Cardiac muscle cell (in vitro differentiated cells and primary cell): ENCODE measurements around the gene XPOT. TPM values are rescaled to one million over a fixed set of nuclear protein-coding genes. Genes with fewer than 3 reads are reported as not detected.
A peak's percentile ranks its signal among the peaks of the same experiment; 100 is the strongest.

Experiments used
- DNase-seq, 2 donors: peaks; one replicate each; pipeline versions ENCODE4 v3.0.0 to v3.0.0-alpha.2; 2010 to 2017; ENCODE audit warnings: low read depth in 1 of 2, low spot score in 1 of 2
- H3K27ac ChIP-seq: fragments of 200-600 bp; sonication (generic); 2 replicates; pipeline ENCODE4 v1.5.1; 2016
- H3K27me3 ChIP-seq: fragments of 200-600 bp; sonication (generic); 2 replicates; pipeline ENCODE4 v1.6.0; 2016; ENCODE audit warnings: control low read depth
- H3K36me3 ChIP-seq: fragments of 200-600 bp; sonication (generic); 2 replicates; pipeline ENCODE4 v1.5.1; 2016; ENCODE audit warnings: control low read depth
- H3K4me1 ChIP-seq: fragments of 200-600 bp; sonication (generic); 2 replicates; pipeline ENCODE4 v1.8.1; 2017; ENCODE audit warnings: low read depth, mild to moderate bottlenecking, mixed run types
- H3K4me3 ChIP-seq: fragments of 200-600 bp; sonication (generic); 2 replicates; pipeline ENCODE4 v1.5.1; 2016; ENCODE audit warnings: mild to moderate bottlenecking
- H3K9me3 ChIP-seq: fragments of 200-600 bp; sonication (generic); 2 replicates; pipeline ENCODE4 v1.5.1; 2017; ENCODE audit warnings: low read depth, mild to moderate bottlenecking, control low read depth
- polyA plus RNA-seq: library from polyadenylated mRNA; unstranded; fragments of >200 nt; fragmentation: Nextera tagmentation; extraction: Ambion mirVana; gene quantifications from 2 replicates; pipeline ENCODE4 v1.2.1, GENCODE V29; 2016
- total RNA-seq: library from RNA; depleted of rRNA; stranded (reverse); fragments of >200 nt; gene quantifications from 2 replicates; pipeline ENCODE4 v1.2.3, GENCODE V29; 2016
- TF ChIP-seq, protein P1 (sequence below): IDR thresholded peaks from 2 replicates; pipeline ENCODE4 v1.5.1; 2012; ENCODE audit warnings: low read depth, mild to moderate bottlenecking, low read length

Gene XPOT
- total and polyA plus RNA-seq, 2 experiments from 2014 or later, result 27.6 to 33.9 TPM

- H3K27ac ChIP-seq, result no peak overlapping the region
- no peaks in the 10 kb centered on the region for H3K4me1 ChIP-seq
- H3K4me3 ChIP-seq, result no peak overlapping the region
- TF ChIP-seq, protein P1, sequence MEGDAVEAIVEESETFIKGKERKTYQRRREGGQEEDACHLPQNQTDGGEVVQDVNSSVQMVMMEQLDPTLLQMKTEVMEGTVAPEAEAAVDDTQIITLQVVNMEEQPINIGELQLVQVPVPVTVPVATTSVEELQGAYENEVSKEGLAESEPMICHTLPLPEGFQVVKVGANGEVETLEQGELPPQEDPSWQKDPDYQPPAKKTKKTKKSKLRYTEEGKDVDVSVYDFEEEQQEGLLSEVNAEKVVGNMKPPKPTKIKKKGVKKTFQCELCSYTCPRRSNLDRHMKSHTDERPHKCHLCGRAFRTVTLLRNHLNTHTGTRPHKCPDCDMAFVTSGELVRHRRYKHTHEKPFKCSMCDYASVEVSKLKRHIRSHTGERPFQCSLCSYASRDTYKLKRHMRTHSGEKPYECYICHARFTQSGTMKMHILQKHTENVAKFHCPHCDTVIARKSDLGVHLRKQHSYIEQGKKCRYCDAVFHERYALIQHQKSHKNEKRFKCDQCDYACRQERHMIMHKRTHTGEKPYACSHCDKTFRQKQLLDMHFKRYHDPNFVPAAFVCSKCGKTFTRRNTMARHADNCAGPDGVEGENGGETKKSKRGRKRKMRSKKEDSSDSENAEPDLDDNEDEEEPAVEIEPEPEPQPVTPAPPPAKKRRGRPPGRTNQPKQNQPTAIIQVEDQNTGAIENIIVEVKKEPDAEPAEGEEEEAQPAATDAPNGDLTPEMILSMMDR, result no peak
- peaks cover 5% of the 10 kb centered on the region for H3K27me3 ChIP-seq
- no peak for DNase-seq
- no peaks in the 10 kb centered on the region for H3K9me3 ChIP-seq
- H3K36me3 ChIP-seq, result no peaks in the 10 kb centered on the region
These were observed 19.2 kb upstream of the XPOT start for GRCh38 chr12:64385019-64385418.

GRCh38 chr12:64385468-64385867, 18.7 kb upstream of the XPOT start:
- Histone ChIP-seq H3K9me3 (no peaks in the 10 kb centered on the region), H3K27ac (no peak overlapping the region), H3K27me3 (peaks cover 9% of the 10 kb centered on the region), H3K36me3 (no peaks in the 10 kb centered on the region), H3K4me1 (no peaks in the 10 kb centered on the region), H3K4me3 (no peak overlapping the region)
- DNase-seq, result no peak
- TF ChIP-seq, protein P1, result no peak

- H3K4me3 ChIP-seq, result no peak overlapping the region
- no peak overlapping the region for H3K27ac ChIP-seq
- TF ChIP-seq, protein P1, result no peak
- peaks cover 22% of the 10 kb centered on the region for H3K27me3 ChIP-seq
- H3K36me3 ChIP-seq, result no peaks in the 10 kb centered on the region
- H3K9me3 ChIP-seq, result no peaks in the 10 kb centered on the region
- DNase-seq, result no peak
- no peaks in the 10 kb centered on the region for H3K4me1 ChIP-seq
These were observed 16.9 kb upstream of the XPOT start for GRCh38 chr12:64387197-64387816.

DNA sequence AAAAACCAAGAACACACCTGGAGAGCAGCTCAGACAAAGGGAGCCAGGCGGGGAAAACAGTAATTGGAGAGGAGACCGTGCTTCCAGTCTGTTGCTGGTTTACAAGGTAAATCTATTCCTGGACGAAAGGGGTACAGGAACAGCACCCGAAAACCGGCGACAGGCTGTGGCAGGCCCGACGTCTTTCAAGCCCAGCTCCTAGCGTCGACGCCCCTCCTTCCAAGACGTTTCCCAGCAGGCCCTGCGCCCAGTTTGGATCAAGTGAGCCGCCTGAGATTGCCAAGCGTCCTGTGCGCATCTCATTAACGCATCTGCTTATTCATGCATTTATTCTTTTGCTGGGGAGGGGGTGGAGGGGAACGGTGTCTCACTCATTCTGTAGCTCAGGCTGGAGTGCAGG, 15.0 kb upstream of the XPOT start:
- Histone ChIP-seq H3K4me1 (no peaks in the 10 kb centered on the region), H3K27me3 (peaks cover 22% of the 10 kb centered on the region), H3K36me3 (no peaks in the 10 kb centered on the region), H3K4me3 (no peak overlapping the region), H3K27ac (no peak overlapping the region), H3K9me3 (no peaks in the 10 kb centered on the region)
- TF ChIP-seq, protein P1, result no peak
- DNase-seq, result no peak

DNA sequence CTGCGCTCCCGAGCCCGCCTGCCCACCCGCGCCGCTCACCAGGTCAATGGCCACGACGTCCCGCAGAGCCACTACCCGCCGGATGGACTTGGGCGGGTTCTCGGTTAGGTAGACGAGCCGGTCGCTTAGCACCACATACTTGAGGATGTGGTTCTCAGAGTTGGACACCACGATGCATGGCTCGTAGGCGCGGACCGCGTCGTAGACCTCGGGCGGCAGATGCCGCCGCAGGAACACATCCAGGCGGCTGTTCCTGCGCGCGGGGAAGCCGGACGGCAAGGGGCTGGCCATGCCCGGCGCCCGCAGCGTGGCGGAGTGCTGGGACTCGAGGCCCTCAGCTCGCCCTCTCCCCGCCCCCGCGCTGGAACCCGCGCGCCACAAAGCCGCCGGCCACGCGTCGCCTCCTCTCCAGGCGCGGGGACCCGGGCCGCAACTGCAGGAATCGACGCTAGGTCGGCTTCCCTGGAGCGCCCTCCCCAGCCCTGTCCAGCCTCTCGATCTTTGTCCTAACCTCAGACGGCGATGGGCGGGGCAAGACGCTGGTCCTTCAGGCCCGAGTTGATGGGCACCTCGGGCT, 13.8 kb upstream of the XPOT start, which contains the start of gene C12orf56:
Gene C12orf56, minus strand, starts transcription at position 484 of the 577 bp plus-strand sequence. Its CDS starts 193 bp downstream, at position 291.
- H3K36me3 ChIP-seq, result no peaks in the 10 kb centered on the region
- no peaks in the 10 kb centered on the region for H3K9me3 ChIP-seq
- H3K27ac ChIP-seq, result no peak within 1 kb of the TSS
- peak within 1 kb of the TSS; percentile 7 for H3K4me3 ChIP-seq
- H3K27me3 ChIP-seq, result peaks cover 22% of the 10 kb centered on the region
- peak; percentile 25 to 34 for DNase-seq
- no peaks in the 10 kb centered on the region for H3K4me1 ChIP-seq
- TF ChIP-seq, protein P1, result no peak
